HFFc6 (cell line): Measurements from ENCODE around the gene PTDSS2. TPM values are rescaled to one million over a fixed set of nuclear protein-coding genes. Genes with fewer than 3 reads are reported as not detected.

Source experiments
- DNase-seq: peaks from one replicate; pipeline ENCODE4 v3.0.0-alpha.2; 2018
- H3K27ac Mint-ChIP-seq: 2 replicates; pipeline ENCODE4 v1.8.0; 2020; ENCODE audit warnings: mild to moderate bottlenecking, mixed read lengths
- H3K27me3 Mint-ChIP-seq: 2 replicates; pipeline ENCODE4 v1.8.0; 2021; ENCODE audit warnings: mild to moderate bottlenecking, moderate library complexity, mixed read lengths; ENCODE audit not compliant: insufficient read depth
- H3K36me3 Mint-ChIP-seq: 2 replicates; pipeline ENCODE4 v1.8.0; 2021; ENCODE audit warnings: low read depth, mixed read lengths
- H3K4me1 Mint-ChIP-seq: 2 replicates; pipeline ENCODE4 v1.8.0; 2020; ENCODE audit warnings: low read depth, mixed read lengths
- H3K4me3 Mint-ChIP-seq: 2 replicates; pipeline ENCODE4 v1.8.0; 2020; ENCODE audit warnings: mild to moderate bottlenecking, moderate library complexity, mixed read lengths
- H3K9me3 Mint-ChIP-seq: 2 replicates; pipeline ENCODE4 v1.8.0; 2020; ENCODE audit warnings: mild to moderate bottlenecking, mixed read lengths
- total RNA-seq, 6 experiments: library from RNA; stranded (reverse); fragmentation: NEBNext Ultra II Directional; extraction: Animal tissue kit (Norgen Biotek cat#: 25700); gene quantifications; 2 replicates in 1 of 6; 3 replicates in 5 of 6; pipeline ENCODE4 v1.2.3, GENCODE V29; 2021
- TF ChIP-seq, protein P1 (sequence below): fragments of 200-600 bp; sonication (generic); IDR thresholded peaks from 2 replicates; pipeline ENCODE4 v1.5.0; 2021; ENCODE audit warnings: antibody characterized with exemption, mild to moderate bottlenecking

Gene PTDSS2
- total RNA-seq, 6 experiments from 2014 or later = 23.3 to 34.5 (median 27.2) TPM

DNA sequence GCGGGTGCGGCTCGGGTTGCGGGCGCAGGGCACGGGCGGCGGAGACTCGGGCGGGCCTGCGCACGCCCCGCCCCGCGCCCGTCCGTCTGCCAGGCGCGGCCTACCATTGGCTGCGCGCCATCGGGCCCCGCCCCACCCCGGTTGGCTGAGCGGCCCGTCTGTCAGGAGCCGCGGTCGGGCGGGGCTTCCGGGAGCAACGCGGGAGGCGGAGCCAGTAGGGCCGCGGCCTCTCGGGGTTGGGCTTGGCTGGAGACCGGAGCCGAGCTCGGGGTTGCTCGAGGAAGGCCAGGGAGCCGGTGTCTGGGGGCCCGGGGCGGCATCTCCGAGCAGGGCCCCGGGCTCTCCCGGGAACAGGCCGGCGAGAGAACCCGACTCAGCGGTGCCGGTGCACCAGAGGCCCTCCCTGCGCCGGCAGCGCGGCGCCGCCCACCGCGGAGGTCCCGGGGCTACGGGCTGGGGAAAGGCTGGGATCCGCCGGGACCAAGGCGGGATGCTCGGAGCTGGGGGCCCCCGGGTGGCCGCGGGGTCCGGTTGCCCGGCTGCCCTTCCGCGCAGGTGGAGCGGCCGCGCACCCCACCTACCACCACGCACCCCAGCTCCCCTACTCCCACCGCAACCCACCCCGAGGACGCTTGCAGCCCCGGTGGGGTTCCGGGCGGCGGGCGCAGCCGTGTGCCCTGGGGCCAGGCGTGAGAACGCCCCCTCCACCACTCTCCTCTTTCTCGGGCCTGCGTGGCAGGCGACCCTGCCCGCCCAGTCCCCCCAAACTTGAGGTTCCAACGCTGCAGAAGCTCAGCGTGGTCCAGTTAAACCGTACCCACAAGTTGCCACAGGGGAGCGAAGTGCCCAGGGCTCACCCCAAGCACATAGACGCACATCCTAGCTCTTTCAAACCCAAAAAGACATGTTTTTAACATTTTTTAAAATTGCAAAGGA is 85.7 kb downstream of the PTDSS2 start, which contains the start of gene HRAS:
Gene HRAS, minus strand, starts transcription at position 58 of the 936 bp plus-strand sequence.
- peak within 1 kb of the TSS; percentile 89 for H3K27ac Mint-ChIP-seq
- no peaks in the 10 kb centered on the region for H3K4me1 Mint-ChIP-seq
- H3K36me3 Mint-ChIP-seq = no peaks in the 10 kb centered on the region
- peaks cover 2% of the 10 kb centered on the region for H3K27me3 Mint-ChIP-seq
- no peaks in the 10 kb centered on the region for H3K9me3 Mint-ChIP-seq
- peak; percentile 89 for DNase-seq
- peak within 1 kb of the TSS; percentile 89 for H3K4me3 Mint-ChIP-seq
- TF ChIP-seq, protein P1, sequence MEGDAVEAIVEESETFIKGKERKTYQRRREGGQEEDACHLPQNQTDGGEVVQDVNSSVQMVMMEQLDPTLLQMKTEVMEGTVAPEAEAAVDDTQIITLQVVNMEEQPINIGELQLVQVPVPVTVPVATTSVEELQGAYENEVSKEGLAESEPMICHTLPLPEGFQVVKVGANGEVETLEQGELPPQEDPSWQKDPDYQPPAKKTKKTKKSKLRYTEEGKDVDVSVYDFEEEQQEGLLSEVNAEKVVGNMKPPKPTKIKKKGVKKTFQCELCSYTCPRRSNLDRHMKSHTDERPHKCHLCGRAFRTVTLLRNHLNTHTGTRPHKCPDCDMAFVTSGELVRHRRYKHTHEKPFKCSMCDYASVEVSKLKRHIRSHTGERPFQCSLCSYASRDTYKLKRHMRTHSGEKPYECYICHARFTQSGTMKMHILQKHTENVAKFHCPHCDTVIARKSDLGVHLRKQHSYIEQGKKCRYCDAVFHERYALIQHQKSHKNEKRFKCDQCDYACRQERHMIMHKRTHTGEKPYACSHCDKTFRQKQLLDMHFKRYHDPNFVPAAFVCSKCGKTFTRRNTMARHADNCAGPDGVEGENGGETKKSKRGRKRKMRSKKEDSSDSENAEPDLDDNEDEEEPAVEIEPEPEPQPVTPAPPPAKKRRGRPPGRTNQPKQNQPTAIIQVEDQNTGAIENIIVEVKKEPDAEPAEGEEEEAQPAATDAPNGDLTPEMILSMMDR = no peak

DNA sequence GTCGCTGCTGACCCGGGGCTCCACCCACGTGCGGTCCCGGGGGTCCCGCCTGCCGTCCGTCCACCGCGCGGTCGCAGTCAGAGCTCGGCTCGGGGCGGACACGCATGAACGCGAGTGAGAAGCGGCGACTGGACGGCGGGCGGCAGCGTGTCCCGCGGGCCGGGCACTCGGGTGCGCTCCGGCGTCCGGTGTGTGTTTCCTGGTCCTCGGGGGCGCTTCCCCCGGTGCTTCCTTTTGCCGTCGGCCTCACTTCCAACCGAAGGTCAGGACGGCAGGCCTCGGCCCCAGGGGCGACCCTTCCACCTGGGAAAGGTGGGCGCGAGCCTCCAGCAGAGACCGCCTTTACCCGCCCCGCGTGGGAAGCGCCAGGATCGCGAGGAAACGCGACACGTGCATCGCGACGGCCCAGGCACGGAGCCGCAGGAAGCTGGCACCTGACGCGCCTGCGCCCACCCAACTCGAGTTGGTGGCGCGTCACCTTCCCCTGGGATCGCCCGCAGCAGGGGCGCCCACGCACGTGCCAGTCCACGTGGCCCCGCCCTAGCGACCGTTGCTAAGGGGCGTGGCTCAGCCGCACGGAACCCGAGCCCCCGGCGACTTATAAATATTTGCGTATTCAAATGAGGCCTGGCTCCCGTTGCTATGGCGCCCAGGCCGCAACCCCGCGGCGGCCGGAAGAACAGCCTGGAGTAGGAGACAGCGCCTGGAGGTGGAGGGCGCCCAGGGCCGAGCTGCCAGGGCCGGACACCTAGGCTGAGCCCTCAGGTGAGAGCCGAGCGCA is 87.0 kb downstream of the PTDSS2 start, which contains the start of gene LRRC56:
Gene LRRC56, plus strand, starts transcription at position 687 of the 781 bp plus-strand sequence. CDS start 3,158 bp downstream, outside the sequence.
- TF ChIP-seq, protein P1 = no peak
- Mint-ChIP-seq H3K36me3 (no peaks in the 10 kb centered on the region), H3K27ac (peak within 1 kb of the TSS; percentile 89), H3K27me3 (peaks cover 2% of the 10 kb centered on the region), H3K9me3 (no peaks in the 10 kb centered on the region), H3K4me1 (no peaks in the 10 kb centered on the region), H3K4me3 (peak within 1 kb of the TSS; percentile 89)
- DNase-seq = peak; percentile 78

DNA sequence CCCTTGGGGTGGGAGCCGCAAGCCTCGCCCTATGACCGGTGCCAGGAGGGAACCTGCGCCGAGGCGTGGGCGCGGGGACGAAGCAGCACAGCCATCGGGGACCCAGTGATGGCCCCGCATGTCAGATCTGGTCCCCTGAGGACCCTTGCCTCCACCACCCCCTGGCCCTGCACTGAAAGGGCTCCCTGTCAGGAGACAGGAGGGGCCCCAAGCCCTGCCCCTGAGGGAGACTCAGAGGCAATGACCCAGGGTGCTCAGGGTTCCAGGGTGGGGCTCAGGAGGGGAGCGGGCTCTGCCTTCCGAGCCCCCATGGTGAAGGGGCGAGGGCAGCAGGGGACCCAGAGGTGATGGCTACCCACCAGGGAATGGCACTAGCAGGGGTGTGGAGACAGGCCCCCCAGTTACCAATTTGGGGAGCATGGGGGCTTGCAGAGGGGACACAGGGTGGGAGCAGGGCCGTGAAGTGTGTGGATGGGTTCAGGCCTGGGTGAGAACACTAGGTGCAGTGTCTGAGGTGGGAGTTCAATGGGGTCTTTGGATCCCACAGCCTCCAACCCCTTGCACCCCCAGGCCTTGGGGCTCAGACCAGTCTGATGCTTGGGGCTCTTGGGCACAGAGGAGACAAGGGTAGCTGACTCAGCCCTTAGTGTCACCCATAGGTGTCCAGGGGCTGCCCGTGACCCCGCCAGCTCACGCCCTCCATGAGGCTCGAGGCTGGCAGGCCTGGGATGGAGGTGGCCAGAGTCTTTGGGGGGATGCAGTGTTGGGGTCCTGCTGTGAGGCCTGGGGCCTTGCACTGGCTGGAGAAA is 87.7 kb downstream of the PTDSS2 start:
- H3K4me3 Mint-ChIP-seq = 0 out of 2 replicates have a peak overlapping the region, but pooled peaks have one; percentile 11
- H3K9me3 Mint-ChIP-seq = no peaks in the 10 kb centered on the region
- no peaks in the 10 kb centered on the region for H3K36me3 Mint-ChIP-seq
- no peaks in the 10 kb centered on the region for H3K4me1 Mint-ChIP-seq
- no peak for DNase-seq
- peak overlapping the region; percentile 72 for H3K27ac Mint-ChIP-seq
- H3K27me3 Mint-ChIP-seq = peaks cover under 1% of the 10 kb centered on the region
- TF ChIP-seq, protein P1 = no peak

DNA sequence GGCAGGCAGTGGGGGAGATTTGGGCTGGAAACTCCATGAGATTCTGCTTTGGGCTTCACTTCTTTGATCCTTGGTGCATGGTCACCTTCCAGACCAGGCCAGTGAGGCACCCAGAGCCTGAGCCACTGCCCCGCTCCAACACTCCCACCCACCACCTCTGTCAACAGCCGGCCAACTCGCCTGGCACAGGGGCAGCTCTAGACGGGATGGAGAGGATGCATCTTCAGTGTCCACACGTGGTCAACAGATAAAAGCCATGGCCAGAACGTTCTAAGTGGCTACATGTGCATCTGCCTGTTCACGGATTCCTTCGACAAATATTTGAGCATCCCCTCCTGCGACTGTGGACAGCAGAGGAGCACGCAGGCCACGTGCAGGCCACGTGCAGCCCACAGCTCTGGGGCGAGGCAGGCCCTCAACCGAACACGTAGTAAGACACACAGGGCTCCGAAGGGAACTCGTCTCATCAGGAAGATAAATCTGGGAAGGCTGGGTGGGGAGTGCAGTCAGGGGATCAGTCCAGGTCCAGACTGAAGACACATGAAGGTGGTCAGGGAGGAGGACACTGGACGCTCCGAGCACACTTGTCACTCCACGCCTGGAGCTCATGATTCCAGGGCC is 88.5 kb downstream of the PTDSS2 start:
- Mint-ChIP-seq H3K27me3 (no peaks in the 10 kb centered on the region; the same call in 1 of the 2 replicates), H3K4me3 (no peak overlapping the region), H3K27ac (0 out of 2 replicates have a peak overlapping the region, but pooled peaks have one; percentile 72), H3K36me3 (no peaks in the 10 kb centered on the region), H3K9me3 (no peaks in the 10 kb centered on the region), H3K4me1 (no peaks in the 10 kb centered on the region)
- no peak for DNase-seq
- TF ChIP-seq, protein P1 = no peak
